HEK293 (cell line): ENCODE measurements around the gene GPR158.
A peak's percentile ranks its signal among the peaks of the same experiment; 100 is the strongest.

Source experiments
- CTCF ChIA-PET: fragments of 350-600 bp; formaldehyde crosslinking; extraction: SDS; loops from one replicate; lab custom pipeline; 2021; ENCODE audit warnings: antibody characterized with exemption; lab: Yijun Ruan, JAX
- POLR2A ChIA-PET: fragments of 300-600 bp; formaldehyde crosslinking; extraction: SDS; loops from one replicate; lab custom pipeline; 2020; ENCODE audit warnings: antibody characterized with exemption, inconsistent platforms; lab: Yijun Ruan, JAX
- H3K27ac ChIP-seq: fragments of 200-500 bp; sonication (Bioruptor generic); 2 replicates; pipeline ENCODE4 v1.5.1; 2014; ENCODE audit warnings: low read depth, low read length, control low read depth, inconsistent platforms; ENCODE audit errors: extremely low read depth
- H3K36me3 ChIP-seq, 2 experiments: fragments of 200-500 bp in 1 of 2; sonication (Bioruptor generic) in 1 of 2; 1 replicate in 1 of 2; 2 replicates in 1 of 2; pipeline ENCODE4 v1.5.1; 2014 to 2017; ENCODE audit warnings: inconsistent platforms in 2 of 2, low read length in 2 of 2; ENCODE audit not compliant: control insufficient read depth in 2 of 2, insufficient read depth in 1 of 2
- H3K4me1 ChIP-seq: fragments of 200-500 bp; sonication (Bioruptor generic); 2 replicates; pipeline ENCODE4 v1.5.1; 2014; ENCODE audit warnings: mild to moderate bottlenecking, low read length, inconsistent platforms; ENCODE audit not compliant: control insufficient read depth, insufficient read depth
- H3K4me3 ChIP-seq: 2 replicates; pipeline ENCODE4 v1.5.1; 2011; ENCODE audit warnings: low read depth, mild to moderate bottlenecking, control low read depth, low read length, moderate library complexity
- H3K9me3 ChIP-seq: fragments of 200-500 bp; sonication (Bioruptor generic); 2 replicates; pipeline ENCODE4 v1.5.1; 2014; ENCODE audit warnings: low read depth, low read length, inconsistent platforms; ENCODE audit not compliant: control insufficient read depth, insufficient read depth
- AEBP2 ChIP-seq: fragments of 450-650 bp; formaldehyde crosslinking; IDR thresholded peaks from 2 replicates; pipeline ENCODE4 v1.5.1; 2016; ENCODE audit warnings: missing biosample characterization, missing genetic modification characterization, borderline replicate concordance
- BCL11B ChIP-seq: fragments of 450-650 bp; formaldehyde crosslinking; IDR thresholded peaks from 2 replicates; pipeline ENCODE4 v1.5.1; 2016; ENCODE audit warnings: low read depth, missing biosample characterization, missing genetic modification characterization
- GLIS2 ChIP-seq: fragments of 450-650 bp; formaldehyde crosslinking; IDR thresholded peaks from 2 replicates; pipeline ENCODE4 v1.5.1; 2016; ENCODE audit warnings: missing biosample characterization, missing genetic modification characterization
- OSR2 ChIP-seq: fragments of 450-650 bp; formaldehyde crosslinking; IDR thresholded peaks from 2 replicates; pipeline ENCODE4 v1.5.1; 2016; ENCODE audit warnings: missing biosample characterization, missing genetic modification characterization
- PRDM6 ChIP-seq: fragments of 450-650 bp; formaldehyde crosslinking; IDR thresholded peaks from 2 replicates; pipeline ENCODE4 v1.5.1; 2017; ENCODE audit warnings: missing biosample characterization, missing genetic modification characterization
- TRIM28 ChIP-seq: IDR thresholded peaks from 2 replicates; pipeline ENCODE4 v1.6.1; 2011; ENCODE audit warnings: low read length, control low read depth, borderline replicate concordance
- WT1 ChIP-seq: fragments of 450-650 bp; formaldehyde crosslinking; IDR thresholded peaks from 2 replicates; pipeline ENCODE4 v1.5.1; 2016; ENCODE audit warnings: missing biosample characterization, missing genetic modification characterization
- ZBTB26 ChIP-seq: fragments of 450-650 bp; formaldehyde crosslinking; optimal IDR thresholded peaks from 2 replicates; pipeline ENCODE3; 2016; ENCODE audit warnings: missing biosample characterization, mild to moderate bottlenecking, missing genetic modification characterization
- ZBTB44 ChIP-seq: fragments of 450-650 bp; IDR thresholded peaks from 2 replicates; pipeline ENCODE4 v1.5.1; 2018; ENCODE audit warnings: missing biosample characterization, mild to moderate bottlenecking, missing genetic modification characterization
- ZBTB7A ChIP-seq: fragments of 450-650 bp; formaldehyde crosslinking; IDR thresholded peaks from 2 replicates; pipeline ENCODE4 v1.5.1; 2016; ENCODE audit warnings: low read depth, missing biosample characterization, missing genetic modification characterization
- ZNF148 ChIP-seq: fragments of 450-650 bp; formaldehyde crosslinking; IDR thresholded peaks from 2 replicates; pipeline ENCODE4 v1.5.0; 2017; ENCODE audit warnings: missing biosample characterization, missing genetic modification characterization, borderline replicate concordance
- ZNF202 ChIP-seq: fragments of 450-650 bp; formaldehyde crosslinking; IDR thresholded peaks from 2 replicates; pipeline ENCODE4 v1.5.1; 2016; ENCODE audit warnings: missing biosample characterization, missing genetic modification characterization, borderline replicate concordance
- ZNF239 ChIP-seq: fragments of 450-650 bp; formaldehyde crosslinking; IDR thresholded peaks from 2 replicates; pipeline ENCODE4 v1.5.1; 2016; ENCODE audit warnings: missing biosample characterization, missing genetic modification characterization
- ZNF280C ChIP-seq: fragments of 450-650 bp; formaldehyde crosslinking; IDR thresholded peaks from 2 replicates; pipeline ENCODE4 v1.5.1; 2016; ENCODE audit warnings: missing biosample characterization, missing genetic modification characterization
- ZNF391 ChIP-seq: fragments of 450-650 bp; formaldehyde crosslinking; IDR thresholded peaks from 2 replicates; pipeline ENCODE4 v1.5.1; 2016; ENCODE audit warnings: low read depth, missing biosample characterization, missing genetic modification characterization, borderline replicate concordance
- ZNF571 ChIP-seq: fragments of 450-650 bp; formaldehyde crosslinking; IDR thresholded peaks from 2 replicates; pipeline ENCODE4 v1.5.0; 2017; ENCODE audit warnings: missing biosample characterization, missing genetic modification characterization
- ZNF580 ChIP-seq: fragments of 450-650 bp; formaldehyde crosslinking; IDR thresholded peaks from 2 replicates; pipeline ENCODE4 v1.5.1; 2016; ENCODE audit warnings: missing biosample characterization, missing genetic modification characterization
- ZNF843 ChIP-seq: fragments of 450-650 bp; formaldehyde crosslinking; IDR thresholded peaks from 2 replicates; pipeline ENCODE4 v1.5.1; 2016; ENCODE audit warnings: missing biosample characterization, missing genetic modification characterization

Gene GPR158

GRCh38 chr10:25632802-25633201, 458.0 kb downstream of the GPR158 start (continued):
- no peak for TF ChIP-seq ZNF280C (tag by site-specific recombination)
- no peak for TF ChIP-seq ZNF580 (tag by site-specific recombination)

GRCh38 chr10:25633542-25633941, 458.7 kb downstream of the GPR158 start:
- Histone ChIP-seq H3K27ac (no peak overlapping the region), H3K4me3 (no peak overlapping the region), H3K9me3 (no peaks in the 10 kb centered on the region), H3K36me3 (no peaks in the 10 kb centered on the region), H3K4me1 (no peaks in the 10 kb centered on the region)
- ChIA-PET CTCF (no interaction called here), POLR2A (no interaction called here)
- TF ChIP-seq OSR2 (tag by site-specific recombination) (peak; percentile 58; the same call in 1 of the 2 replicates), ZNF391 (tag by site-specific recombination) (no peak), BCL11B (tag by site-specific recombination) (peak; percentile 66), ZNF843 (peak; percentile 24; the same call in 1 of the 2 replicates), ZNF571 (tag by site-specific recombination) (no peak), ZBTB7A (tag by site-specific recombination) (no peak), PRDM6 (tag by site-specific recombination) (peak; percentile 25; the same call in 1 of the 2 replicates), ZNF239 (no peak), WT1 (tag by site-specific recombination) (peak; percentile 63; the same call in 1 of the 2 replicates), ZBTB44 (peak; percentile 58), ZBTB26 (tag by site-specific recombination) (no peak), GLIS2 (tag by site-specific recombination) (no peak)

GRCh38 chr10:25639646-25640045, 464.8 kb downstream of the GPR158 start:
- CTCF ChIA-PET, result interaction anchor here (0.7 to 0.9 kb wide), 2 partner anchors 117 to 257 kb away, joined by 4 read pairs; no protein-coding TSS in a partner anchor
- Histone ChIP-seq H3K36me3 (no peaks in the 10 kb centered on the region), H3K27ac (no peak overlapping the region), H3K9me3 (no peaks in the 10 kb centered on the region), H3K4me1 (no peaks in the 10 kb centered on the region), H3K4me3 (no peak overlapping the region)
- TF ChIP-seq ZNF148 (tag by site-specific recombination), result no peak
- TF ChIP-seq TRIM28, result no peak
- TF ChIP-seq AEBP2 (tag by site-specific recombination), result no peak
- TF ChIP-seq ZNF202 (tag by site-specific recombination), result no peak
- POLR2A ChIA-PET, result no interaction called here
